ENCODE data around the gene ZNF845. TPM values are rescaled to one million over a fixed set of nuclear protein-coding genes. Genes with fewer than 3 reads are reported as not detected.

ZNF845 gene
- 1.5 to 4.4 TPM (median 3.7 TPM) in 5 replicates for total RNA-seq (2022; extraction: Qiagen RNA extraction; ENCODE audit: low read depth)

DNA sequence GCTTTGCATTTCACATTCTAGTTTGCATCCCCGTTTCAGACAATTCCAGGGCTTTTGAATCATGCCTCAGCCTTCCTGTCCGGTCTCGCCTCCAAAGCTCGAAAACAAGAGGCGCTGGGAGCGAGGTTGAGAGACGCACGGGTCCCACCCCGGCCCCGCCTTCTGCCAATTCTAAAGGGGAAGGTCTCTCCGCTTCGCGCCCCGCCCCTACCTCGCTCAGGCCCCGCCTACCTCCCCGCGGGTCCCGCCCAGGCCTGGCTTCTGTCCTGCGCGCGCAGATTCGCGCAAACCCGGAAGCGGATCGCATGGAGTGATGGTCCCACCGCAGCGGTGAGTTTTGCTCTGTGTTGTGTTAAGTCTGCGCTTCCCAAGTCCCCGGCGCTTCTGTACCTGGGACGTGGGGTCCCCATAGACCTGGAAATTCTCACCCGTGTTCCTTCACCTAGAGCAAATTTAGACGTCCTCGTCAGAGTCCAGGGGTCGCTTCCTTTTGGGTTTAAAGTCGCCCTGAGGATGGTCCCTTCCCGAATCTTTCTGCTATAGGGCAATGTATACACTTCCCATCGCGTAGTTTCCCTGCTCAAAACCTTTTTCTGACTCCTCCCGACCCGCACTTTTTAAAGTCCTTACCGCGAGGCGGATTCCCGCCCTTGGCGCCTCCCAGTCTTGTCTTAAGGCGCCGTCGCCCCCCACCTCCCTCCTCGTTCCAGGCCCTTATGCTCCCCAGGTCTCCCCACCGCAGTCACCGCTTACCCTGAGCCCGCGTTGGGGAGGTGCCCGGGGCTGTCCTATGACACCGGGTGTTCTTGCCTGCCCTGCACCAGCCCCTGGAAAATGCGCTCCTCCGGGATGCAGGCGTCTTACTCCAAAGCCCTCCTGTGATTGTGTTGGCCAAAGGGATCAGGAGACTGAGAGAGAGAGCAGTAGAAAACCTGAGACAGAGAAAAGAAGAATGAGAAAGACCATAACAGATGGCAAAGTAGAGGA is at the start of gene ZNF845:
Gene ZNF845 (plus strand): TSS at position 287 of the 987 bp plus-strand sequence. CDS start 7,559 bp downstream, outside the sequence.

DNA sequence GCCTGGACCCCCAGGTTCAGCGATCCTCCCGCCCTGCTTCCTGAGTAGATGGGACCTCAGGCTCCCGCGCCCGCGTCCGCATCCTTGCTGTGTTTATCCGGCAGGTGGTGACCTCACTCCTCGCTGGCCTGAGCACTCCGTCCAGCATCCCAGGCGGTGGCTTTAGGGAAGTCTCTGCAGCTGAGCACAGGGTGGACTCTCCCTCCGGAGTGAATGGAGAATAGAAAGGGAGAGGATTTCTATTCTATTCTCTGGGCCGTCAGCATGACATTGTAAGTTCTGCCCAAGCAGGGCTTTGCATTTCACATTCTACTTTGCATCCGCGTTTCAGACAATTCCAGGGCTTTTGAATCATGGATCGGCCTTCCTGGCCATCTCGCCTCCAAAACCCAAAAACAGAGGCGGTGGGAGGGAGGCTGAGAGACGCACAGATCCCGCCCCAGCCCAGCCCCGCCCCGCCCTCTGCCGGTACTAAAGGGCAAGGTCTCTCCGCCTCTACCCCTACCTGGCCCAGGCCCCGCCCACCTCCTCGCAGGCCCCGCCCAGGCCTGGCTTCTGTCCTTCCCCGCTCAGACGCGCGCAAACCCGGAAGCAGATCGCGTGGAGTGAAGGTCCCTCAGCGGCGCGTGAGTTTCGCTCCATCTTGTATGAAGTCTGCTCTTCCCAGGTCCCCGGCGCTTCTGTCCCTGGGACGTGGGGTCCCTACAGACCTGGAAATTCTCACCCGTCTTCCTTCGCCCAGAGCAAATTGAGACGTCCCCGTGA is 31.8 kb downstream of the ZNF845 start, which contains the start of gene ZNF525:
Gene ZNF525 (plus strand): TSS at position 572 of the 765 bp plus-strand sequence. CDS start 6,577 bp downstream, outside the sequence.

DNA sequence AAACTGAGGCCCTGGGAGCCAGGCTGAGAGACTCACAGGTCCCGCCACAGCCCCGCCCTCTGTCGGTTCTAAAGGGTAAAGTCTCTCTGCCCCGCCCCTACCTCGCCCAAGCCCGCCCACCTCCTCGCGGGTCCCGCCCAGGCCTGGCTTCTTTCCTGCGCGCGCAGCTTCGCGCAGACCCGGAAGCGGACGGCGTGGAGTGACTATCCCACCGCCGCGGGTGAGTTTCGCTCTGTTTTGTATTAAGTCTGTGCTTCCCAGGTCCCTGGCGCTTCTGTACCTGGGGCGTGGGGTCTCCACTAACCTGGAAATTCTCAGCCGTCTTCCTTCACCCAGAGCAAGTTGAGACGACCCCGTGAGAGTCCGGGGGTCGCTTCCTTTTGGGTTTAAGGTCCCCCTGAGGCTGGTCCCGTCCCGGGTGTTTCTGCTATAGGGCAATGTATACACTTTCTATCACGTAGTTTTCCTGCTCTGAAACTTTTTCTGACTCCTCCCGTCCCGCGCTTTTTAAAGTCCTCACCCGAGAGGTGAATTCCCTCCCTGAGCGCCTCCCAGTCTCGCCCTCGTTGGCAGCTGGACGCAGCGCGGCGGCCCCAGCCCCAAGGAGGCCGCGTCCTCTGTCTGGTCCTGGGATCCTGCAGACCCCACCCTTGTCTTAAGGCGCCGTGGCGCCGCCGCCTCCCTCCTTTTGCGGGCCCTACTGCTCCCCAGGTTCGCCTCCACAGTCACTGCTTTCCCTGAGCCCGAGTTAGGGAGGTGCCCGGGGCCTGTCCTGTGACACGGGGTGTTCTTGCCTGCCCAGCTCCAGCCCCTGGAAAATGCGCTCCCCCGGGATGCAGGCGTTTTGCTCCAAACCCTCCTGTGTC is 61.7 kb downstream of the ZNF845 start, which contains the start of gene ZNF765:
Gene ZNF765 (plus strand): TSS at position 176 of the 866 bp plus-strand sequence. CDS start 2,867 bp downstream, outside the sequence.

Other genes with a start within 250 kb of the ZNF845 start
- 5.7 to 9.0 TPM (median 7.9 TPM) in 5 replicates for gene ZNF160, start 230.3 kb upstream of the ZNF845 start, total RNA-seq (2022; extraction: Qiagen RNA extraction; ENCODE audit: low read depth)
- not detected in 5 replicates for gene ZNF415, start 200.8 kb upstream of the ZNF845 start, total RNA-seq (2022; extraction: Qiagen RNA extraction; ENCODE audit: low read depth)
- not detected in 5 replicates for gene ZNF347, start 174.7 kb upstream of the ZNF845 start, total RNA-seq (2022; extraction: Qiagen RNA extraction; ENCODE audit: low read depth)
- gene ZNF665, start 140.4 kb upstream of the ZNF845 start, total RNA-seq (2022; extraction: Qiagen RNA extraction; ENCODE audit: low read depth) = not detected in 5 replicates
- not detected in 5 replicates for gene ZNF677, start 78.9 kb upstream of the ZNF845 start, total RNA-seq (2022; extraction: Qiagen RNA extraction; ENCODE audit: low read depth)
- gene VN1R2, start 75.5 kb upstream of the ZNF845 start, total RNA-seq (2022; extraction: Qiagen RNA extraction; ENCODE audit: low read depth) = not detected in 5 replicates
- not detected in 5 replicates for gene VN1R4, start 66.0 kb upstream of the ZNF845 start, total RNA-seq (2022; extraction: Qiagen RNA extraction; ENCODE audit: low read depth)
- 0.31 to 0.42 TPM (median 0.39 TPM) in 5 replicates for gene ZNF525, start 32.0 kb downstream of the ZNF845 start, total RNA-seq (2022; extraction: Qiagen RNA extraction; ENCODE audit: low read depth)
- 2.1 to 5.3 TPM (median 3.8 TPM) in 5 replicates for gene ZNF765, start 61.4 kb downstream of the ZNF845 start, total RNA-seq (2022; extraction: Qiagen RNA extraction; ENCODE audit: low read depth)
- gene ZNF761, start 98.2 kb downstream of the ZNF845 start, total RNA-seq (2022; extraction: Qiagen RNA extraction; ENCODE audit: low read depth) = 7.6 to 8.1 TPM (median 7.7 TPM) in 5 replicates
- 0.13 to 0.37 TPM (median 0.22 TPM) in 5 replicates for gene ZNF813, start 134.0 kb downstream of the ZNF845 start, total RNA-seq (2022; extraction: Qiagen RNA extraction; ENCODE audit: low read depth)
- gene ZNF331, start 204.4 kb downstream of the ZNF845 start, total RNA-seq (2022; extraction: Qiagen RNA extraction; ENCODE audit: low read depth) = 10.9 to 14.1 TPM (median 11.8 TPM) in 5 replicates